Glomerular visceral epithelial cell (primary cell): Measurements from ENCODE around the gene EGFL7.

Experiments used
- DNase-seq: peaks from one replicate; pipeline ENCODE4 v3.0.0-alpha.2; 2016; ENCODE audit errors: extremely low spot score

Gene EGFL7

DNA sequence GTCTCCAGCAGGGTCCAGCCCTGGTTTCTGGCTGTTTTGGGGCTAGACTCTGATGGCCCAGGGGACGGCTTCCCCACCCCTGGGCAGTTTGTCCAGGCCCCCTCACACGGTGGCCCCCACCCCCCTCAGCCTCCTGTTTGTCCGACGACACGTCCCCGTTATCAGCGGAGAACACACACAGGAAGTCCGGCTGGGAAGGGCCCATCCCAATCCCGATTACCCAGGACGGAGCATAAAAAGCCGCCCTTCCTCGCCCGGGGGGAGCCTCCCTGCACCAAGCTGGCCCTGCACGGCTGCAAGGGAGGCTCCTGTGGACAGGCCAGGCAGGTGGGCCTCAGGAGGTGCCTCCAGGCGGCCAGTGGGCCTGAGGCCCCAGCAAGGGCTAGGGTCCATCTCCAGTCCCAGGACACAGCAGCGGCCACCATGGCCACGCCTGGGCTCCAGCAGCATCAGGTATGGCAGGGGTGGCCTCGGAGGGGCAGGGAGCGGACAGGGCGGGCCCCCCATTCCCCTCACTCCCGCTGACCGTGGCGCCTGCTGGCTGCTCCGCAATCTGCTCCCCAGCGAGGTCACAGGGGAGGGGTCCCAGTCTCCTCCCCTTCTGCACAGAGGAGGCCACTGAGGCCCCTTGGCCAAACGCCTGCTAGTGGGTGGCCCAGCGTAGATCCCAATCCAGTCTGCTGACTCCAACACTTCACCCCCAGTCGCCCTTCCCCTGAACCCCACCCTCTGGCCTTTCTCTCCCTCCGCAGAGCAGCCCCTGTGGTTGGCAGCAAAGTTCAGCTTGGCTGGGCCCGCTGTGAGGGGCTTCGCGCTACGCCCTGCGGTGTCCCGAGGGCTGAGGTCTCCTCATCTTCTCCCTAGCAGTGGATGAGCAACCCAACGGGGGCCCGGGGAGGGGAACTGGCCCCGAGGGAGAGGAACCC lies at the start of gene EGFL7:
EGFL7 (plus strand) TSS at position 261 of the 926 bp plus-strand sequence. CDS start 5,367 bp downstream, outside the sequence.
- no peak for DNase-seq

DNA sequence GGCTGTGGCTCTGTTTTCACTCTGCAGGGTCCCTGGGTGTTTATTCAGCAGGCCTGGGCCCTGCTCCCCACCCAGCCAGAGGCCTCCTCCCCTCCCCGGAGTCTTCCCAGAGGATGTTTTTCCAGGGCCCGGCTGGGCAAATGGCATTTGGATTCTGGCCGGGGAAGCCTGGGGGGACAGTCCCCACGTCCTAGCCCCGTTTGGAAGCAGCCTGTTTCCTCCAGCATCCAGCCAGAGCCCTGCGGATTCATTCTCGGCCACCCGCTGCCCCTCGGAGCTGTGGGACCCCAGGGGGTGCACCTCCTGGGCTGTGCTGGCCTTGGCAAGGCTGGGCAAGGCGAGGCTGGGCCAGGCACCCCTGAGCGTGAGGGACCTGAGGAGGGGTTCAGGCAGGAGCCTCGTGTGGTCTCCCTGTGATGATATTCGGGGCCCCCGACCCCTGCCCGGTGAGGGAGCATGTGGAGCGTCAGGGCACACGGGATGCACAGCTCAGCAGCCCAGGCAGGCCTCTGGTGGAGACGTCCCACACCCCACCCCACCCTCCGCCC lies 48.8 kb upstream of the EGFL7 start:
- DNase-seq = no peak

- DNase-seq = peak; percentile 58
Measured at GRCh38 chr9:136614372-136614922, 48.3 kb upstream of the EGFL7 start.

GRCh38 chr9:136614967-136615623 lies 47.6 kb upstream of the EGFL7 start:
- no peak for DNase-seq

- no peak for DNase-seq
Measured at GRCh38 chr9:136615631-136616306, 46.9 kb upstream of the EGFL7 start.

GRCh38 chr9:136616307-136616635 lies 46.4 kb upstream of the EGFL7 start:
- no peak for DNase-seq

DNA sequence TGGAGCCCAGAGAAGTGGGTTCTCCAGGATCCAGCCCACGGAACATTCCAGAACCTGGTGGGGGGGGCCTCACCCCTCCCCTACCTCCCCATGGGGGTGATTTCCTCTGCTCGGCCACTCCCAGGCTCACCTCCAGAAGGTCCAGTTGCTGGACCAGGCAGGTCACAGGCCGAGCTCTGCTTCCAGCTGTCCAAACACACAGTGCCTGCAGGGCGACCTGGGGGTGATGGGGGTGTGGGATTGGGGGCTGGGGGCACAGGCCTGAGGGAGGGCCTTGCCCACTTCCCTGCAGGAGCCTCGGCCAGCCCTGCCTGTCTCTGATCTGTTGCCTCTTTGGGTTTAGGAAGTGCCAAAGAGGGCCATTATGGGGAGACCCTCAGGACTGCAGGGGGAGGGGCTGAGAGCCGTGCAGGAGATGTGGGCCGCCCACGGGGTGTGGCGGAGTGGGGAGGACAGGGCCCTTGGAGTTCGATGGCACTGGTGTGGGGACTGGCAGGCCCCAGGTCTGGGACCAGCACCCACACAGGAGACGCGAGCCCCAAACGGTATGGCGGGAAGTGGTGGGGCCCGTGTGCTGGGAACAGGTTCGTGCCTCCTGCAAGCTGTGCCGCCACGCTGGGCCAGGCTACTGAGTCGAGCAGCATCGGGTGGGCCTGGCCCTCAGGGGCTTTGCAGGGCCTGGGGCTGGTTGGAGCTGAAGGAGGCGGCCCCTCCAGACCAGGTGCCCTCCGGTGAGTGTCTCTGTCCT lies 45.6 kb upstream of the EGFL7 start:
- DNase-seq = no peak

GRCh38 chr9:136617746-136618579 lies 44.8 kb upstream of the EGFL7 start:
- no peak for DNase-seq

DNA sequence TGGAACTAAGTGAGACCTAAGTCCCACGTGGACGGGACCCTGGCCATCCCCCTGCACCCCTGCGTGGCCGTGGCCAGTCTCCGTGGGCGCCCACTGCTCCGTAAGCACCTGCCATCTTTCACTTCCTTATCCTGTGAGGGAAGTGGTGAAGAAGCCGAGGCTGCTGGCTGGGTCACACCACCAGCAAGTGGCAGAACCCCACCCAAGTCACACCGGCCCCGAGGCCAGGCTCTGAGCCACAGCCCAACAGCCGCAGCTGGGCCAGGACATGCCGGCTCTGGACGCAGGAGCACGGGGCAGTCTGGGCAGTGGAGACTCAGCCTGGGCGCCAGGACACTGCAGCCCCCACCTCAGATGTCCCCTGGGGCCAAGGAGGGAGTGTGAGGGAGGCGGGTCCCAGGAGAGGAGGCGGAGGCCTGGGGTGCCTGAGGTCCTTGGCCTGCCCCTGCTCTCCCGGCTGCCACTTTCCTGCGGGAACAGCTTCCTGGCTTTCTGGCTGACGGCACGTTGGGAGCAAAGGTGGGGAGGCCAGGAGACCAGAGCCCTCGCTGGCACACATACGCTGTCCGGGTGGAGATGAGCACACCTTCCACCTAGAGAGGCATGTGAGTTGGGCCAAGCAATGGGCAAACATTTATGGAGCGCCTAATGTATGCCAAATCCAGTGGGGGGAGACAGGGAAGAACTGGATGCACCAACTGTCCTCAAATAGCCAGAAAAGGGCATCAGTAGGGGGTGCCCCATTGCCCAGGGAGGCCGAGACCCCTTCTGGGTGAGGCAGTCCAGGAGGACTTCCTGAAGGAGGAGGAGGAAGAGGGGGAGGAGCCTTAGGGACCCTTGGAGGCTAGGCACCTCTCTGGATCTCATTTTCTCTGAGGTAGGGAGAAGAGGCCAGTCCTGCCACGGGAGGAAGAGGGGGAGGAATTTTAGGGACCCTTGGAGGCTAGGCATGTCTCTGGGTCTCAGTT lies 43.9 kb upstream of the EGFL7 start:
- no peak for DNase-seq

GRCh38 chr9:136619742-136620440 lies 42.8 kb upstream of the EGFL7 start:
- DNase-seq = peak; percentile 87

GRCh38 chr9:136620441-136621018 lies 42.2 kb upstream of the EGFL7 start:
- DNase-seq = no peak

DNA sequence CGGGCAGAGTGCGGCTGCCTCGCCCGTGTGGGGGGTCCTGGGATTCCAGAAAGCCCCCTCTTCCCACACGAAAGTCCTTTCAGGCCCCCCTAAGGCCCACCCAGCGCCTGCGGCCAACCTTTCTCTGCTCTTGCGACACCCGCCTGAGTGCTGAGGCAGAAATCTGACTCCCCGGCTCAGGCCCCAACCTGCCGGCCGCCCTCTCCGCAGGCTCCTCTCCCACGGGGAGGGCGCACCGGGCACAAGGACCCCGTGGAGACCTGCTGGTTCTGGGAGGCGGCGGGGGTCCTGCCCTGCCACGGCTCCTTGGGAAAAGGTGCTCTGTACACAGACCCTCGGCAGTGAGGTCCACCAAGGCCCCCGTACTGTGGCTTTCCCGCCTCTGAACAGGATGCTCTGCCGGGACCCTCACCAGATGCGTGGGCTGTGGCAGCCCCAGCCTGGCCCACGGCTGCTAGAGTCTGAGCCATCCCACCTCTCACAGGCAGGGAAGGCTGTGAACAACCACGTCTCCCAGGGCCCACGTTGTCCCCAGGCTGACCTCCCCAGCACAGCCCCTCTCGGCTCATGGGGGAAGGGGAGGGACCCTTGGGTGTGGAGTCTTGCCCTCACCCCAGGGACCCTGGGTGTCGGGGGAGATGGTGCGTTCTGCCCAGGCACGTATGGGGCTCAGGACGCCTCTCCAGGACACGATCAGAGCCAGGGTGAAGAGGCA lies 41.5 kb upstream of the EGFL7 start:
- DNase-seq = no peak

DNA sequence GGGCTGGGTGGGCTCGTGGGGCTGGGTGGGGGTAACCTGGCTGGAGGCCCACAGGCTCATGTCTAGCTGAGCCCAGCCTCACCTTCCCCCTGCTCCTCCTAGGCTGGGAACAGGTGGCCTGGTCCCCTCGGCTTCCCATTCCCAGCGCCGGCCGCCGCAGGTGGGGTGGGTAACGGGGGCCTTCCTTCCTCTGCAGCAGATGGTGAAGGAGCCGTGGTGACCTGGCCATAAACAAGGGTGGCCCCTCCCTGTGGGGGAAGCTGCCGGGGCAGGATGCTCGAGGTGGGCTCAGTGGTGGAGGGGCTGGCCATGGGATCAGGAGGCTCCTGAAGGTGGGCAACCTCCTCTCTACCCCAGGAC lies 41.0 kb upstream of the EGFL7 start:
- no peak for DNase-seq

DNA sequence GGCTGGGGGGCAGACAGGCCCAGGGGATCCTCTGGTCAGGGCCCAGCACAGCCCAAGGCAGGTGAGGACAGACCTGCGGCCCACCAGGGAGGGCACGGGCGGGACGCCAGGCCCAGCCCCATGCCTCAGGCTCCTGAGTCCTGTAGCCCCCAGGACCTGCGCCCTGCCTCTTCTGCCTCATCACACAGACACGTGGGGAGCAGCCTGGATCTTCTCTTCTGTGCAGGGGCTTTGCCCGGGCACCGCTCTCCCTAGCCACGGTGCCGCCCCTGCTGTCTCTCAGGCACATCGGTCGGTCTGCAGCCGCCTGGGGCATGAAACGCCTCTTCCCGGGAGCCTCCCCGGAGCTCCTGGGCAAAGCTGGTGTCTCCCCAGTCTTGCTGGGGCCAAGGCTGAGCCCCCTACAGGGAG lies 40.2 kb upstream of the EGFL7 start:
- no peak for DNase-seq

DNA sequence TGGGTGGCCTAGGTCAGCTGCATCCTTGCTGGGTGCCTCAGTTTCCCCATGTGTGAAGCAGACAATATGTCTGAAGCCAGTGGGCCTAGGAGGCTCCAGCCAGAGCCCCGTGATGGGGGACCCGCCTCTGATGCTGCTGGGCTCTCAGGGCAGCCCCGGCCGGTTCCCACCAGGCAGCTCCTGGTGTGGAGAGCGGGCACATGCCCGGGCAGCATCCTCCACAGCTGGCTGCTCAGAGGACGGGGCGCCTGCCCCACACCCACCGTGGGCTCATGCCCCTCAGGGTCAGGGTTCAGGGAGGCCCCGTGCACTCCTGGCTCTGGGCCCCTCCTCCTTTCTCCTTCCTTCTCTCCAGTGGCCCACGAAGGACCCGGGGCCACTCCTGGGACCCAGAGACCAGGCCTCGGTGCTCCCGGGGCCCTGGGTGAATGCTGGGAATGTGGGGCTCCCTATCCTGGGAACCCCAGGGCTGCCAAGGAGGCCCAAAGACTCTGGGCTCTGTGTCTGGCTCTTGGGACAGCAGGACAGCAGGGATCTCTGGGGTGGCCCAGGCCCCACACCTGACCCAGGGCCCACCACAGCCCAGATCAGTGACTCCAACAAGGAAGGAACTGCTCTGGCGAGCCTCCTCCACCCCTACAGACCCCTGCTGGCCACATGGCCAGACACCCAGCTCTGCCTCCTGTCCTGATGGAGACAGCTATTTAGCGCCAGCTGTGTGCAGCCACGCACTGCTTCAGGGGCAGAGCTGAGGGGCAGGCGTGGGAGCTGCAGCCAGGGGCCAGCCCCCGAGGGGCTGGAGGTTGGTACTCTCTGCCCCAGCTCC lies 39.5 kb upstream of the EGFL7 start:
- no peak for DNase-seq

DNA sequence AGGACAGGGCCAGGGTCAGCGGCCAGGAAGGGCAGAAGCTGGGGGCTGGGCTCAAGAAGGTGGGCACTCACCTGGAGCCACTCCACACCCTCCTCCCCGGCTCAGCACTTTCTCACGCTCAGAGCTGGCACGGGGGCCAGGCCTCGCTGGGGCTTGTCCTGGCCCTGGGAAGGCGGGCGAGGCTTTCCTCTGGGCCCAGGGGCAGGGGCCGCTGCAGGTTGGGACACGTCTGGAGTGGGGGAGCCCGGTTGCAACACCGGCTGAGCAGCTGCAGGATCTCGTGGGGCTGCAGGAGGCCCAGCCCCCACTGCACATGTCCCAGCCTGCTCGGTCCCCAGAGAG lies 38.9 kb upstream of the EGFL7 start:
- no peak for DNase-seq
